Esophagus squamous epithelium (tissue), 5 donors: Measurements from ENCODE around the gene SRGAP2C. TPM values are rescaled to one million over a fixed set of nuclear protein-coding genes. Genes with fewer than 3 reads are reported as not detected.
"Not testable (repeated sequence)": the region's sequence is repeated elsewhere in the genome, so short reads cannot be mapped to it uniquely, and the experiment has no call there.

Experiments
- DNase-seq: peaks from one replicate; lab custom pipeline; 2025; lab: John Stamatoyannopoulos, UW
- H3K27ac ChIP-seq, 4 donors: fragments of 200-600 bp; sonication (generic); one replicate each; pipeline ENCODE4 v1.5.1; 2016 to 2019; ENCODE audit warnings: mild to moderate bottlenecking in 1 of 4
- H3K27me3 ChIP-seq, 4 donors: fragments of 200-600 bp; sonication (generic); 1 replicate in 3 of 4; 2 replicates in 1 of 4; pipeline versions ENCODE4 v1.5.1 to v1.6.0; 2017 to 2021; ENCODE audit warnings: antibody characterized with exemption in 1 of 4
- H3K36me3 ChIP-seq, 3 donors: fragments of 200-600 bp; sonication (generic); one replicate each; pipeline ENCODE4 v1.5.1; 2016 to 2019
- H3K4me1 ChIP-seq, 3 donors: fragments of 200-600 bp; sonication (generic); one replicate each; pipeline ENCODE4 v1.5.1; 2017 to 2019
- H3K4me3 ChIP-seq, 4 donors: fragments of 200-600 bp; sonication (generic); 1 replicate in 3 of 4; 2 replicates in 1 of 4; pipeline ENCODE4 v1.5.1; 2016 to 2019; ENCODE audit warnings: mild to moderate bottlenecking in 2 of 4, moderate library complexity in 1 of 4
- H3K9me3 ChIP-seq, 3 donors: fragments of 200-600 bp; sonication (generic); one replicate each; pipeline ENCODE4 v1.5.1; 2016 to 2019
- WGBS, 2 donors: methylation state at CpG; one replicate each; pipeline ENCODE4 v1.1.5; 2018; 5-methylcytosine and 5-hydroxymethylcytosine counted together
- intact Hi-C: fragments of 100-400 bp; cut with DNase I; formaldehyde crosslinking; loops from one replicate; pipeline ENCODE4 v1.15.0; 2022
- total RNA-seq, 4 donors: library from RNA; depleted of rRNA; stranded (reverse); fragments of >200 nt; gene quantifications; one replicate each; pipeline ENCODE4 v1.1.0, GENCODE V29; 2016
- donor health status: DM: yes; HTN: yes; CAD: no.

SRGAP2C gene
- total RNA-seq, 4 donors from 2014 or later: 5.4 to 16.8 (median 12.0) TPM

- H3K9me3 ChIP-seq, H3K4me1 ChIP-seq, H3K27me3 ChIP-seq, H3K4me3 ChIP-seq, H3K36me3 ChIP-seq, DNase-seq, H3K27ac ChIP-seq, intact Hi-C loops: not testable (repeated sequence)
- WGBS, 2 donors: 81 to 92% methylated on average over 2 of the region's 6 CpGs
Measured at GRCh38 chr1:121161199-121161901, 23.4 kb upstream of the SRGAP2C start.

- H3K27me3 ChIP-seq, H3K27ac ChIP-seq, H3K4me1 ChIP-seq, DNase-seq, H3K9me3 ChIP-seq, intact Hi-C loops, H3K4me3 ChIP-seq, H3K36me3 ChIP-seq: not testable (repeated sequence)
- WGBS, 2 donors: 63 to 78% methylated on average over 3 to 4 of the region's 5 CpGs
Measured at GRCh38 chr1:121163850-121164757, 20.7 kb upstream of the SRGAP2C start.

GRCh38 chr1:121165296-121165695, 19.5 kb upstream of the SRGAP2C start:
- H3K4me3 ChIP-seq, DNase-seq, H3K36me3 ChIP-seq, H3K9me3 ChIP-seq, H3K27me3 ChIP-seq, H3K4me1 ChIP-seq, H3K27ac ChIP-seq, intact Hi-C loops: not testable (repeated sequence)

GRCh38 chr1:121167225-121167738, 17.5 kb upstream of the SRGAP2C start:
- intact Hi-C loops, H3K36me3 ChIP-seq, H3K9me3 ChIP-seq, H3K27ac ChIP-seq, DNase-seq, H3K4me3 ChIP-seq, H3K27me3 ChIP-seq, H3K4me1 ChIP-seq: not testable (repeated sequence)
- WGBS, 2 donors: 46 to 58% methylated on average over 2 of the region's 2 CpGs

- intact Hi-C loops, H3K36me3 ChIP-seq, H3K27ac ChIP-seq, H3K4me1 ChIP-seq, H3K4me3 ChIP-seq, H3K9me3 ChIP-seq, DNase-seq, H3K27me3 ChIP-seq: not testable (repeated sequence)
- no CpG with 5 or more reads among the region's 3 CpGs for WGBS, 2 donors
Measured at GRCh38 chr1:121168152-121168668, 16.6 kb upstream of the SRGAP2C start.

GRCh38 chr1:121176649-121177048, 8.1 kb upstream of the SRGAP2C start:
- H3K36me3 ChIP-seq, DNase-seq, H3K4me3 ChIP-seq, H3K27ac ChIP-seq, H3K27me3 ChIP-seq, H3K9me3 ChIP-seq, H3K4me1 ChIP-seq, intact Hi-C loops: not testable (repeated sequence)
- 76 to 80% methylated on average over 1 to 2 of the region's 2 CpGs for WGBS, 2 donors

- intact Hi-C loops, DNase-seq, H3K36me3 ChIP-seq, H3K9me3 ChIP-seq, H3K27ac ChIP-seq, H3K4me3 ChIP-seq, H3K4me1 ChIP-seq, H3K27me3 ChIP-seq: not testable (repeated sequence)
Measured at GRCh38 chr1:121178197-121178596, 6.6 kb upstream of the SRGAP2C start.

GRCh38 chr1:121183867-121184266, 908 bp upstream of the SRGAP2C start:
- intact Hi-C loops, H3K27me3 ChIP-seq, H3K27ac ChIP-seq, H3K9me3 ChIP-seq, H3K36me3 ChIP-seq, DNase-seq: not testable (repeated sequence)
- WGBS, 2 donors: 2% methylated on average over 10 of the region's 31 CpGs; no CpG with 5 or more reads in 1 of the 2 donors
- peak overlapping the region; percentile 22 to 57 (median 40) for H3K4me3 ChIP-seq
- H3K4me1 ChIP-seq: peaks cover 0 to 13% (median 0%) of the 10 kb centered on the region in 3 donors

GRCh38 chr1:121185140-121185708, 449 bp downstream of the SRGAP2C start:
- Histone ChIP-seq H3K27ac (peak overlapping the region; percentile 83 to 92 (median 87)), H3K4me1 (peaks cover 0 to 13% (median 0%) of the 10 kb centered on the region in 3 donors), H3K4me3 (peak overlapping the region; percentile 40 to 67 (median 50))
- DNase-seq, H3K9me3 ChIP-seq, H3K27me3 ChIP-seq, intact Hi-C loops, H3K36me3 ChIP-seq: not testable (repeated sequence)
- no CpG with 5 or more reads among the region's 48 CpGs for WGBS, 2 donors

GRCh38 chr1:121186191-121186590, 1.4 kb downstream of the SRGAP2C start:
- DNase-seq, H3K9me3 ChIP-seq, H3K27me3 ChIP-seq, intact Hi-C loops, H3K36me3 ChIP-seq: not testable (repeated sequence)
- peak overlapping the region in 2 of 4 donors; percentile 39 to 49 for H3K27ac ChIP-seq
- no CpG with 5 or more reads among the region's 20 CpGs for WGBS, 2 donors
- H3K4me3 ChIP-seq: peak overlapping the region in 2 of 4 donors; percentile 42 to 58
- H3K4me1 ChIP-seq: peaks cover 0 to 13% (median 0%) of the 10 kb centered on the region in 3 donors

GRCh38 chr1:121187914-121188313, 3.1 kb downstream of the SRGAP2C start:
- H3K27me3 ChIP-seq, intact Hi-C loops, H3K36me3 ChIP-seq, H3K9me3 ChIP-seq, DNase-seq, H3K27ac ChIP-seq: not testable (repeated sequence)
- 87 to 94% methylated on average over 4 of the region's 5 CpGs for WGBS, 2 donors
- H3K4me3 ChIP-seq: peak overlapping the region in 2 of 4 donors; percentile 7 to 21
- peaks cover 0 to 13% (median 0%) of the 10 kb centered on the region in 3 donors for H3K4me1 ChIP-seq

- H3K27ac ChIP-seq, H3K27me3 ChIP-seq, H3K9me3 ChIP-seq, H3K4me1 ChIP-seq, H3K36me3 ChIP-seq, DNase-seq, intact Hi-C loops, H3K4me3 ChIP-seq: not testable (repeated sequence)
- WGBS, 2 donors: no CpG with 5 or more reads among the region's 2 CpGs
Measured at GRCh38 chr1:121192512-121192911, 7.7 kb downstream of the SRGAP2C start.
